NCI-H1105 (cell line): ENCODE measurements around the gene CDK14.

Source experiments
- DNase-seq: peaks from one replicate; lab custom pipeline; 2025; lab: John Stamatoyannopoulos, UW

The CDK14 gene

GRCh38 chr7:91050677-91051076 is 454.6 kb downstream of the CDK14 start:
- DNase-seq = no peak

GRCh38 chr7:91051966-91052365 is 455.8 kb downstream of the CDK14 start:
- DNase-seq = no peak

- no peak for DNase-seq
These were observed 458.3 kb downstream of the CDK14 start for GRCh38 chr7:91054374-91054773.

- no peak for DNase-seq
These were observed 459.1 kb downstream of the CDK14 start for GRCh38 chr7:91055219-91055618.

GRCh38 chr7:91062713-91063112 is 466.6 kb downstream of the CDK14 start:
- no peak for DNase-seq

GRCh38 chr7:91064052-91064451 is 467.9 kb downstream of the CDK14 start:
- DNase-seq = no peak

GRCh38 chr7:91064938-91065337 is 468.8 kb downstream of the CDK14 start:
- no peak for DNase-seq

GRCh38 chr7:91066627-91067026 is 470.5 kb downstream of the CDK14 start:
- DNase-seq = no peak

GRCh38 chr7:91067242-91067641 is 471.1 kb downstream of the CDK14 start:
- no peak for DNase-seq

- no peak for DNase-seq
These were observed 472.1 kb downstream of the CDK14 start for GRCh38 chr7:91068136-91068795.

GRCh38 chr7:91069146-91069545 is 473.0 kb downstream of the CDK14 start:
- no peak for DNase-seq

GRCh38 chr7:91079487-91079886 is 483.4 kb downstream of the CDK14 start:
- DNase-seq = no peak

GRCh38 chr7:91080351-91080750 is 484.2 kb downstream of the CDK14 start:
- DNase-seq = no peak

GRCh38 chr7:91082038-91082437 is 485.9 kb downstream of the CDK14 start:
- no peak for DNase-seq

GRCh38 chr7:91082852-91083495 is 486.9 kb downstream of the CDK14 start:
- no peak for DNase-seq

GRCh38 chr7:91083855-91084644 is 487.9 kb downstream of the CDK14 start:
- DNase-seq = no peak

GRCh38 chr7:91085175-91085574 is 489.1 kb downstream of the CDK14 start:
- no peak for DNase-seq

- no peak for DNase-seq
These were observed 490.1 kb downstream of the CDK14 start for GRCh38 chr7:91086200-91086599.

GRCh38 chr7:91088156-91088555 is 492.0 kb downstream of the CDK14 start:
- DNase-seq = no peak

- DNase-seq = no peak
These were observed 492.6 kb downstream of the CDK14 start for GRCh38 chr7:91088691-91089090.

- peak; percentile 24 for DNase-seq
These were observed 493.4 kb downstream of the CDK14 start for GRCh38 chr7:91089382-91089963.

- no peak for DNase-seq
These were observed 494.6 kb downstream of the CDK14 start for GRCh38 chr7:91090684-91091083.

- no peak for DNase-seq
These were observed 495.5 kb downstream of the CDK14 start for GRCh38 chr7:91091631-91092030.
